Astrocyte (in vitro differentiated cells and primary cell): ENCODE data around the gene RNF175. TPM values are rescaled to one million over a fixed set of nuclear protein-coding genes. Genes with fewer than 3 reads are reported as not detected.

ENCODE experiments used
- DNase-seq: peaks from one replicate; pipeline ENCODE4 v3.0.0-alpha.2; 2010; ENCODE audit warnings: low read depth
- FAIRE-seq: peaks from 2 replicates; lab custom pipeline; 2011; peaks lifted over from hg19 to GRCh38; lab: Jason Lieb, UNC
- H2AFZ ChIP-seq: 2 replicates; pipeline ENCODE4 v1.6.0; 2012; ENCODE audit warnings: low read depth, low read length, inconsistent platforms
- H3K27ac ChIP-seq: 2 replicates; pipeline ENCODE4 v1.5.1; 2011; ENCODE audit warnings: low read depth, low read length, inconsistent platforms
- H3K27me3 ChIP-seq: 2 replicates; pipeline ENCODE4 v1.6.0; 2011; ENCODE audit warnings: low read length, inconsistent platforms; ENCODE audit not compliant: insufficient read depth
- H3K36me3 ChIP-seq: 2 replicates; pipeline ENCODE4 v1.5.1; 2011; ENCODE audit warnings: low read length, inconsistent platforms; ENCODE audit not compliant: insufficient read depth
- H3K4me1 ChIP-seq: 2 replicates; pipeline ENCODE4 v1.5.1; 2011; ENCODE audit warnings: low read length, inconsistent platforms; ENCODE audit not compliant: insufficient read depth
- H3K4me2 ChIP-seq: 2 replicates; pipeline ENCODE4 v1.6.0; 2012; ENCODE audit warnings: low read length, inconsistent platforms
- H3K4me3 ChIP-seq: 2 replicates; pipeline ENCODE4 v1.5.1; 2011; ENCODE audit warnings: low read depth, mild to moderate bottlenecking, low read length, inconsistent platforms; ENCODE audit not compliant: insufficient read depth
- H3K79me2 ChIP-seq: 2 replicates; pipeline ENCODE4 v1.6.0; 2012; ENCODE audit warnings: mild to moderate bottlenecking, low read length, inconsistent platforms; ENCODE audit not compliant: insufficient read depth
- H3K9ac ChIP-seq: 2 replicates; pipeline ENCODE4 v1.6.0; 2012; ENCODE audit warnings: mild to moderate bottlenecking, low read length, inconsistent platforms
- H3K9me3 ChIP-seq: 2 replicates; pipeline ENCODE4 v1.5.1; 2012; ENCODE audit warnings: low read depth, mild to moderate bottlenecking, low read length, inconsistent platforms; ENCODE audit not compliant: insufficient read depth
- H4K20me1 ChIP-seq: 2 replicates; pipeline ENCODE4 v1.6.0; 2012; ENCODE audit warnings: low read length, inconsistent platforms; ENCODE audit not compliant: insufficient read depth
- H3K27ac Mint-ChIP-seq: one replicate; pipeline ENCODE4 v1.8.0; 2021; ENCODE audit warnings: mild to moderate bottlenecking, mixed read lengths; ENCODE audit not compliant: unreplicated experiment
- H3K27me3 Mint-ChIP-seq: one replicate; pipeline ENCODE4 v1.8.0; 2021; ENCODE audit warnings: low read depth, mixed read lengths; ENCODE audit not compliant: unreplicated experiment
- H3K36me3 Mint-ChIP-seq: one replicate; pipeline ENCODE4 v1.8.0; 2021; ENCODE audit warnings: low read depth, mixed read lengths; ENCODE audit not compliant: unreplicated experiment
- H3K4me1 Mint-ChIP-seq: one replicate; pipeline ENCODE4 v1.8.0; 2021; ENCODE audit warnings: low read depth, mixed read lengths; ENCODE audit not compliant: unreplicated experiment
- H3K4me3 Mint-ChIP-seq: one replicate; pipeline ENCODE4 v1.8.0; 2021; ENCODE audit warnings: mild to moderate bottlenecking, moderate library complexity, mixed read lengths; ENCODE audit not compliant: unreplicated experiment
- H3K9me3 Mint-ChIP-seq: one replicate; pipeline ENCODE4 v1.8.0; 2021; ENCODE audit warnings: mild to moderate bottlenecking, mixed read lengths; ENCODE audit not compliant: unreplicated experiment
- CTCF ChIP-seq: IDR thresholded peaks from 2 replicates; pipeline ENCODE4 v1.5.1; 2011; ENCODE audit warnings: low read depth, mild to moderate bottlenecking, inconsistent platforms, low read length, moderate library complexity; ENCODE audit not compliant: insufficient read depth
- EZH2 ChIP-seq: IDR thresholded peaks from 2 replicates; pipeline ENCODE4 v1.6.1; 2012; ENCODE audit warnings: mild to moderate bottlenecking, low read length, inconsistent platforms; ENCODE audit not compliant: insufficient read depth
- total RNA-seq: library from RNA; stranded (reverse); gene quantifications from 2 replicates; pipeline ENCODE4 v1.2.1, GENCODE V29; 2021

RNF175 gene
- total RNA-seq, 1 donor from 2014 or later = 1.0 TPM

GRCh38 chr4:153684971-153685371 is 74.9 kb downstream of the RNF175 start:
- Histone ChIP-seq H3K27ac (no peak overlapping the region), H3K79me2 (no peaks in the 10 kb centered on the region), H3K4me3 (peak overlapping the region; percentile 42), H3K27me3 (peaks cover 35% of the 10 kb centered on the region), H3K9me3 (peaks cover 2% of the 10 kb centered on the region), H3K4me2 (peak overlapping the region; percentile 93), H3K4me1 (peaks cover 3% of the 10 kb centered on the region), H2AFZ (peak overlapping the region; percentile 76), H4K20me1 (no peaks in the 10 kb centered on the region), H3K36me3 (no peaks in the 10 kb centered on the region), H3K9ac (peak overlapping the region; percentile 33)
- Mint-ChIP-seq H3K27me3 (peaks cover 21% of the 10 kb centered on the region), H3K4me3 (peak overlapping the region; percentile 81), H3K27ac (peak overlapping the region; percentile 87), H3K9me3 (peaks cover 22% of the 10 kb centered on the region), H3K36me3 (no peaks in the 10 kb centered on the region), H3K4me1 (no peaks in the 10 kb centered on the region)
- DNase-seq = no peak
- no peak for TF ChIP-seq EZH2
- no peak for TF ChIP-seq CTCF
- FAIRE-seq = no peak

GRCh38 chr4:153684182-153684970 is 75.4 kb downstream of the RNF175 start, which contains the start of gene TLR2:
Gene TLR2, plus strand, starts transcription at chr4:153684280. Its CDS starts 18,628 bp downstream, at chr4:153702908.
- DNase-seq (no peak), FAIRE-seq (no peak)
- no peaks in the 10 kb centered on the region for H3K36me3 Mint-ChIP-seq
- Histone ChIP-seq H3K4me2 (peak within 1 kb of the TSS; percentile 93), H2AFZ (peak within 1 kb of the TSS; percentile 76), H3K9ac (peak within 1 kb of the TSS; percentile 33), H3K27me3 (peaks cover 40% of the 10 kb centered on the region), H3K27ac (no peak within 1 kb of the TSS), H3K4me1 (peaks cover 3% of the 10 kb centered on the region), H3K36me3 (no peaks in the 10 kb centered on the region), H4K20me1 (no peaks in the 10 kb centered on the region), H3K9me3 (peaks cover 2% of the 10 kb centered on the region), H3K4me3 (peak within 1 kb of the TSS; percentile 42), H3K79me2 (no peaks in the 10 kb centered on the region)
- H3K4me1 Mint-ChIP-seq = no peaks in the 10 kb centered on the region
- peaks cover 17% of the 10 kb centered on the region for H3K9me3 Mint-ChIP-seq
- peak within 1 kb of the TSS; percentile 87 for H3K27ac Mint-ChIP-seq
- H3K27me3 Mint-ChIP-seq = peaks cover 21% of the 10 kb centered on the region
- TF ChIP-seq CTCF (no peak), EZH2 (peak; percentile 91)
- peak within 1 kb of the TSS; percentile 81 for H3K4me3 Mint-ChIP-seq

DNA sequence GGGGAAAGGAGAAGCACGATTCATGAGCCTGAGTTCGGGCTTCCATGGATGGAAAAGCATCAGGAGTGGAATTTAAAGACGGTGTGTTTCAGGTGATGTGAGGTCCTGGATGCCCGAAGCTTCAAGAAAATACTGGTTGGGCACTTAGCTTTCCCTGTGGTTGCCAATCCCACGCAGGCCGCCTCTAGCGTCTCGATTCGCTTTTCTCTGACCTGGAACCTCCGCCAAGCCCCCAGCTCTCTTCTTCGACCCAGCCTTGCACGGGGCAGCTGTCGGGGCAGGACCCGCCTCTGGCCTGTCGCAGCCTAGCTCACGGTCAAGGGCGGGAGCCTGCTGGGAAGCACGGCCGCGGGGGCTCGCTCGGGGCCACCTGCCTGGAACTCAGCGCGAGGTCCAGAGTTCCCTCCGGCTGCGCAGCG is 76.1 kb downstream of the RNF175 start:
- no peak for TF ChIP-seq EZH2
- no peak for TF ChIP-seq CTCF
- Histone ChIP-seq H3K79me2 (no peaks in the 10 kb centered on the region), H4K20me1 (no peaks in the 10 kb centered on the region), H3K9me3 (peaks cover 2% of the 10 kb centered on the region), H3K4me1 (peaks cover 3% of the 10 kb centered on the region), H3K36me3 (no peaks in the 10 kb centered on the region), H3K9ac (peak overlapping the region; percentile 33), H3K4me3 (peak overlapping the region; percentile 42), H3K27me3 (peaks cover 46% of the 10 kb centered on the region), H3K27ac (no peak overlapping the region), H3K4me2 (peak overlapping the region; percentile 93), H2AFZ (peak overlapping the region; percentile 76)
- no peak overlapping the region for H3K27ac Mint-ChIP-seq
- no peaks in the 10 kb centered on the region for H3K36me3 Mint-ChIP-seq
- FAIRE-seq (no peak), DNase-seq (no peak)
- peaks cover 12% of the 10 kb centered on the region for H3K9me3 Mint-ChIP-seq
- H3K4me3 Mint-ChIP-seq = peak overlapping the region; percentile 79
- no peaks in the 10 kb centered on the region for H3K4me1 Mint-ChIP-seq
- H3K27me3 Mint-ChIP-seq = peaks cover 21% of the 10 kb centered on the region
